GM12875 (cell line): ENCODE results near the gene SPC25.

Experiments used
- H3K4me3 ChIP-seq: one replicate; pipeline ENCODE4 v1.5.1; 2011; ENCODE audit warnings: low read depth, low read length, control low read depth
- CTCF ChIP-seq: IDR thresholded peaks from 2 replicates; pipeline ENCODE4 v1.5.1; 2011; ENCODE audit warnings: low read depth, mild to moderate bottlenecking, control low read depth, inconsistent platforms, low read length, moderate library complexity, borderline replicate concordance; ENCODE audit not compliant: insufficient read depth

The SPC25 gene

GRCh38 chr2:168843253-168843652 lies 47.0 kb downstream of the SPC25 start:
- TF ChIP-seq CTCF, result no peak
- no peak overlapping the region for H3K4me3 ChIP-seq

GRCh38 chr2:168841445-168841844 lies 48.8 kb downstream of the SPC25 start:
- TF ChIP-seq CTCF, result no peak
- H3K4me3 ChIP-seq, result no peak overlapping the region

GRCh38 chr2:168835969-168836368 lies 54.3 kb downstream of the SPC25 start:
- no peak overlapping the region for H3K4me3 ChIP-seq
- no peak for TF ChIP-seq CTCF

- no peak for TF ChIP-seq CTCF
- no peak overlapping the region for H3K4me3 ChIP-seq
These were observed 58.6 kb downstream of the SPC25 start for GRCh38 chr2:168831662-168832061.

GRCh38 chr2:168830958-168831357 lies 59.3 kb downstream of the SPC25 start:
- H3K4me3 ChIP-seq, result no peak overlapping the region
- TF ChIP-seq CTCF, result no peak

GRCh38 chr2:168825126-168825525 lies 65.1 kb downstream of the SPC25 start:
- H3K4me3 ChIP-seq, result no peak overlapping the region
- no peak for TF ChIP-seq CTCF

GRCh38 chr2:168821992-168822391 lies 68.2 kb downstream of the SPC25 start:
- H3K4me3 ChIP-seq, result no peak overlapping the region
- TF ChIP-seq CTCF, result no peak
